Activated T-cell treated with anti-CD3 and anti-CD28 coated beads for 48 hours (primary cell): ENCODE measurements around the gene DLX1.
"Not testable (repeated sequence)": the region's sequence is repeated elsewhere in the genome, so short reads cannot be mapped to it uniquely, and the experiment has no call there.

Experiments used
- DNase-seq: peaks from one replicate; pipeline ENCODE4 v3.0.0-alpha.2; 2020; ENCODE audit warnings: low read depth

Gene DLX1

GRCh38 chr2:172085460-172086159 is at the start of gene DLX1:
DLX1 (plus strand) TSS chr2:172085507; CDS start chr2:172085678, 171 bp downstream.
- no peak for DNase-seq

DNA sequence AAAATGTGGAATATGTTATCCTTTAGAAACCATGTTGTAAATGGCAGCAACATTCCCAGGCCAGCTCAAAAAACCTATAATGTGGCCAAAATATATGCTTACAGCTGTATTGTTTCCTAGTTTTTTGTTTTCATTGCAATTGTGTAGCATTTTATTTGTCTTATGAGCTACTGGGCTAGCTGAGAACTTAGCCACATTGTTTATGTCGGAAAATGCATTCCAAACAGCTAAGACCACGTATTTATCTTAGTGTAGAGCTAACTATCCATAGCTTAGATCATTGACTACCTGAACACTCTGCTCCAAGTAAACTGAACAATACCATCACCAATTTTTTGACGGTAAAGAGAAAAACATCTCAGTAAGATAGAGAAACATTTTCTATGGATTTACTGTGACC is 47.2 kb upstream of the DLX1 start:
- DNase-seq, result no peak

GRCh38 chr2:172038604-172039003 is 46.7 kb upstream of the DLX1 start:
- no peak for DNase-seq

DNA sequence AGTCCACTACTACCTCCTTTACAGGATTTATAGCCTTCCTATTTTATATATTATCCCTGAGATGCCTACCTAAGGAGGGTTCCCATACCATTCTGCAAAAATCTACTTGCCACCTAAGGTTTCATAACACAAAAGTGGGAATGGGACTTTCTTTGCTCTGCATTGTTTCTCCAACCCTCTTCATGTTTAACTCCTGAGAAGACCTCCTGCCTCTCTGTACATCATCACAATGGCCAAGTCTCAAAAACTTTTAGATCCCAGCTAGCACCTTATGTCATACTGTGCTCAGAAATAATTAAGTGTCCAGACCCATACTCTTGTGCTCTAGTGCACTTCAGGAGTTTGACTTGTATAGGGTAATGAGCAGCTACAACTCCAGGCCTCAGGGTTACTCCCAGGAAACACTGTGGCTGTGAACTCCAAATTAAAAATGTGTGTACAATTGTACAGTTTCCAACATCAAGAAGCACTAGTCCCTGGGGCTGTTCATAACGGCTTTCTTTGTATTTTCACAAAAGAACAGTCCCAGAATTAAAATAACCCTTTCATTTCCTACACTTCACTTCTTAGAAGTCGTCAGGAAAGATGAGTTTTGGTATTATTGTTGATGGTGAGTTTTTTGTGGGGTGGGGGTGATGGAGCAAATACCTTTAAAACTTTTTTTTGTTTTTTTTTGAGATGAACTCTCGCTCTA is 46.1 kb upstream of the DLX1 start:
- DNase-seq, result no peak

GRCh38 chr2:172040311-172040710 is 45.0 kb upstream of the DLX1 start:
- DNase-seq, result no peak

DNA sequence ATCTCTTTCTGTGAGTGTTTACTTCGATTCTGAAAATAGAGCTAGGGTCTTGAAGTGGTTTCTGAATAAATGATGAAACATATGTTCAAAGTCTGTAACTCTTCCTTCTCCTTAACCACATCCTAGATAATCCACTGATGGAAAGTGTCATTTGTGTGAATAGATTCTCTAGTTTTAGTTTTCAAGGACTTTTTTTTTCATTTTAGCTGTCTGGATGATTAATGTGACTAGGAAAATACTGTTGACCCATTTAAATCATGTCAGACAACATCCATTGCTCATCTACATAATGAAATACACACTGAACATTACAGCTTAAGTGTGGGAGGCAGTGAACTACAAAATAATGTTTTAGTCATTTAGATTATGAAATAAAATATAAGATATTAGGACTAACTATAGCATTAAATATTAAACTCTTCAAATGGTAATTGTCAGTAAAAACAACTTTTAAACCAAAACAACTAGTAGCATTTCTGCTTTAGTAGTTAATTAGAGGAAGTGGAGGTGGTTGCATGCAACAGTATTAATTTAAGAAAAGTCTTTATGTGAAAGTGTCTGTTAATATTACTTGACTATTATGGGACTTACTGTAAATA is 39.1 kb upstream of the DLX1 start:
- no peak for DNase-seq

DNA sequence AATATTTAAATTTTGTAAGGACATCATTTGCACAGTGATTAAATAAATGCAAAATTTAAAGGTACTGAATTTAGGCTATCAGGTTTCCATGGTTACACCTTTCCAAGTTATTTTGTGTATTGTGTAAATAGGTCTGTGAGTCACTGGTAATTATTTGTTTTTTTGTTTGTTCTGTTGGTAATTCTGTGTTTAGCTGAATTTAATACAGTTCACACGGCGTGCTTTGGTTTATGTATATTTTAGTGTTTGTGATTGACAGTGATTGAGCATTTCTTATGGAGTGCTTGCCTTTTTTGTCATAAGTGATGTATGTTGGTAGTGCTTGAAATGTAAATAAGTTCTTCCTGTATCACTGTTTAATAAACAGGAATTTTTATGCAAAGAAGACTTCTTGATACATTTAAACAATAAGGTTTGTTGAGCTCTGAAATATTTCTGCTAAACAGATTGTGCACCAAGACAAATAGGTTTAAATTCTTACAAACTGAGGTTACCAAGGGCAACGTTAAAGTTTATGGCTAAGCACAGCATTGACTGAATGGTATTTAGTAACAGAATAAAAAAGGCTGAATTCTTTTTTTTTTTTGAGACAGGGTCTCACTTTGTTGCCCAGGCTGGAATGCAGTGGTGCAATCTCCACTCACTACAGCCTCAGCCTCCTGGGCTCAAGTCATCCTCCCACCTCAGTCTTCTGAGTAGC is 38.3 kb upstream of the DLX1 start:
- no peak for DNase-seq

- no peak for DNase-seq
Observed at GRCh38 chr2:172047566-172048507, 37.5 kb upstream of the DLX1 start.

- no peak for DNase-seq
Observed at GRCh38 chr2:172048508-172049503, 36.5 kb upstream of the DLX1 start.

DNA sequence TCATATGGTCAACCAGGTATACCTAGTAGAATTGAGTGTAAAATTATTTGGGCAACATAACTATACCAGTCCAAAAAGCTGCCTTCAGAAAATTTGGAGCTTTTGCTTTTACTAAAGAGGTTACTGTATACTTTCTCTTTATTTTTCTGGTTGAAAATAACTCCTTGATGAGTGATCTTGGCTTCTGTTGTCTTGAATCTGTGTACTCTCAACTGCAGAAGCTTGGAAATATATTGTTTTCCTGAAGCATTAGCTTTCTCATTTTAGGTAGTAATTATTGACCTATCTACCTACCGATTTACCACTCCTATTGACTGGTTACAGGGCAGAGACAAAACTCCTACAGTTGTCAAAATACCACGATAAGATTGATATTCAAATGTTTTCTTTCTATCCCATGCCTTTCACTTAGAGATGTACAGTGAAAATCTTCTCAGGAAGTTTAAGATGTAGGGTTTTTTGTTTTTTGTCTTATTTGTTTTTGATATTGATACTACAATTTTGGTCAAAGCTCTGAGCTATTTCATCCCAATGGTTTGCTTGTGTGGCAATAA is 35.7 kb upstream of the DLX1 start:
- DNase-seq, result no peak

GRCh38 chr2:172050479-172051125 is 34.7 kb upstream of the DLX1 start:
- no peak for DNase-seq

DNA sequence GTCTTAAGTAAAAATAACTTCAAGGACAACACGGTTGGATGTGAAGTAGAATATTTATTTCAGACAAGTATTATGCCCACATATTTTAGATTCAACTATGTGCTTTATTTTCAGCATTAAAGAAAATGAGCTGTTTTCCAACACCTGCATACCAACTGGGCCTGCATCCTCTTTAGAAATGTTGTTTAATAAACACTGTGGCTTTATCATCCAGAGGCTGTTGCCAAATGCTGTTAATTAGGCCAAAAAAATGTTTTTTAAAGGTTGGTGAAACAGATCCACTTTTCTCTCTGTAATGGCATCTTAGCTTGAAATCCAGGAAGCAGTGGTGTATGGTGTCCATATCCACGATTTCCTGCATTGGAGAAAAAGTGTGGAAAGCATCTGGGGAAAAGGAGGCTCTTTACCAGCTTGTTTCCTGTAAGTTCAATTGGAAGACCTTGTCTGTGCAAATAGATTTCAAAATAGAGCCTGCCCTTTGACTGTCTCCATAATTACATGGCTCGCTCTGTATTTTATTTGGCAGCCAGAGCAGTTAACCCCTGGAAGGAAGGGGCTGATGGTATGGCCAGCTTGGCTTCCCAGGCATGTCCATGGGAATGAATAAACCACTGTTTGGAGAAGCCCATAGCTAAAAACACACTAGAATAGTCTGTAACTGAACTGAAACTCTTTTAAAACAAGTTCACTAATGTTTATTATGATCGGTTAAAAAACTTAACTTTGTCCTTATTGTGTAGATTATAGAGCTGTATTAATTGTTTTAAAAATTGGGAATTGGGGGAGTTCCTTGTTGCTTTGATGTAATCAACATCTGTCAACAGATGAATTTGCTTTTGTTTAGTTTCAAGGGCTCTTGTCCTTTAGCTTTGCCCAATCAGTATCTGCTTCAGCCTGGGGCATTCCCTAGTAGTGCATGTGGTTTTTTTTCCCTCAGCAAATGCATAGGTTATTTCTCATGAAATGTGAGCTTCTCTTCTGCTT is 33.0 kb upstream of the DLX1 start:
- DNase-seq, result no peak

DNA sequence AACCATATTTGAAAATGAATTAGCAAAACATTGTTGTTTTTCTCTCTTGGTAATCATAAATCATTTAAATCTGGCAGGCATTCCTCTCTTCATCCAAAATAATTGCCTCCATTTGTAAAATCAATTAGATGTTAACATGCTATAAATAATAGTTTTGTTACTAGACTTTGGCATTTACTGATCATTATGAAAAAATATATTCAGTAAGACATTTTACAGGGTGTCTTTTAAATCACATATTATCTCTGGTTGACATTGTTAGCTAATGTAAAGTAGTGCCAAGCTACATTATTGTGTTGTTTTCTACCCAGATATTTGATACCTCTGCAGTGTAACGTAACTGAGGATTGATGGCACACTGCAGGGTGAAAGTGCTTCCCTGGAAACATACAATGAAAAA is 31.8 kb upstream of the DLX1 start:
- DNase-seq, result no peak

DNA sequence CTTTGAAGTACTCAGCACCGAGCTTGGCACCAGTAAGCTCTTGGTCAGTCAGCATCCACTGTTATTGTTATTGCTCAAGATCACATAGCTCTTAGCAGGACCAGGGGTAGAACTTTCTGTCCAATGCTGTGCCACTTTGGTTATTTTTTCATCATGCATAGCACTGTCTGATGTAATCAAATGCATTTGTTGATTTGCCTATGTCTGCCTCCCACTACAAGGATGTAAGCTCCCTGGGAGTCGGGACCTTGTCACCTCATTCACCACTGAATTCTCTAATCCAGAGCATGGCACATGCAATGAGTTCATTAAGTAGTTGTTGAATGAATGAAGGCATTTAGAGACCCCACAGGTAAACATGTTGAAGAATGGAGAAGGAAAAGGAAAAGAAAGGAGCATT is 29.0 kb upstream of the DLX1 start:
- DNase-seq, result no peak

GRCh38 chr2:172058660-172059059 is 26.6 kb upstream of the DLX1 start:
- DNase-seq, result no peak

DNA sequence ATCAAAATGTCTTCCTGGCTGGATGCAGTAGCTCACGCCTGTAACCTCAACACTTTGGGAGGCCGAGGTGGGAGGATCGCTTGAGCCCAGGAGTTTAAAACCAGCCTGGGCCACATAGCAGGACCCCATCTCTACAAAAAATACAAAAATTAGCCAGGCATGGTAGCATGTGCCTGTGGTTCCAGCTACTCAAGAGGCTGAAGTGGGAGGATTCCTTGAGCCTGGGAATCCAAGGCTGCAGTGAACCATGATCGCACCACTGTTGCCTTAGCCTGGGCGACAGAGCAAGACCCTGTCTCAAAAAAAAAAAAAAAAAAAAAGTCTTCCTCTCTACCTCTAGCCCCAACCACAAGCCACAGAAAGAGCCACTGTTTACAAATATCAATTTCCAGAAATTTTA is 25.2 kb upstream of the DLX1 start:
- not testable (repeated sequence) for DNase-seq

- no peak for DNase-seq
Observed at GRCh38 chr2:172062402-172063004, 22.8 kb upstream of the DLX1 start.

DNA sequence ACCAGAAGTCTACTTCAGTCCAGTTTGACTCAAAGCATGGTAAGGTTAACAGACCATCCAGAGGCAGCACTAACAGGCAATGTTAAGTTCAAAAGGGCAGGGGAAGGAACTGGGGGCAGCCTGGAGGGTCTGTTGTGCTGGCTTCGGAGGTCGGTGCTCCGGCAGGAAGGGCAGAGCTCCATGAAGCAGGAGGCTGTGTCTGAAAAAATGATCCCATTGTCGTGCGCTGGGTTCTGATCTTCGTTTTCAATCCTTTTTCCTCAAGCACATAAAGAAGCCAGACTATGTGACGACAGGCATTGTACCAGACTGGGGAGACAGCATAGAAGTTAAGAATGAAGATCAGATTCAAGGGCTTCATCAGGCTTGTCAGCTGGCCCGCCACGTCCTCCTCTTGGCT is 21.9 kb upstream of the DLX1 start:
- no peak for DNase-seq
